K562 (cell line): ENCODE results near the gene LTBR. TPM values are rescaled to one million over a fixed set of nuclear protein-coding genes. Genes with fewer than 3 reads are reported as not detected.

ENCODE experiments used
- ARNT ChIP-seq, 2 experiments: fragments of 450-650 bp; IDR thresholded peaks; 2 replicates each; pipeline ENCODE4 v1.6.1; 2016; ENCODE audit warnings: mild to moderate bottlenecking in 1 of 2
- CBFA2T3 ChIP-seq: fragments of 450-650 bp; IDR thresholded peaks from 2 replicates; pipeline ENCODE4 v1.6.1; 2017
- CTCF ChIP-seq, 3 experiments: IDR thresholded peaks in 2 of 3; conservative IDR thresholded peaks in 1 of 3; 2 replicates each; pipeline ENCODE4 v1.5.1; 2011 to 2012; ENCODE audit warnings: low read length in 3 of 3, mild to moderate bottlenecking in 3 of 3, control low read depth in 2 of 3, improper control_type of control experiment in 1 of 3, inconsistent platforms in 1 of 3, low read depth in 1 of 3, mixed read lengths in 1 of 3, moderate library complexity in 1 of 3; ENCODE audit not compliant: insufficient read depth in 2 of 3
- ETS2 ChIP-seq: IDR thresholded peaks from 2 replicates; pipeline ENCODE4 v1.6.1; 2016; ENCODE audit warnings: borderline replicate concordance, missing genetic modification characterization, mild to moderate bottlenecking, moderate library complexity, missing compliant biosample characterization; ENCODE audit not compliant: poor library complexity, severe bottlenecking
- NFATC3 ChIP-seq: fragments of 450-650 bp; IDR thresholded peaks from 2 replicates; pipeline ENCODE4 v1.6.1; 2017; ENCODE audit warnings: mild to moderate bottlenecking
- PYGO2 ChIP-seq: fragments of 450-650 bp; IDR thresholded peaks from 2 replicates; pipeline ENCODE4 v1.6.1; 2016; ENCODE audit warnings: mild to moderate bottlenecking, missing genetic modification characterization, moderate library complexity, missing compliant biosample characterization
- RBM14 ChIP-seq: fragments of 200-400 bp; formaldehyde crosslinking; IDR thresholded peaks from 2 replicates; pipeline ENCODE4 v1.6.1; 2018; ENCODE audit warnings: low read depth, mild to moderate bottlenecking, low read length, moderate library complexity, borderline replicate concordance; ENCODE audit not compliant: insufficient read depth
- RBM22 ChIP-seq: fragments of 200-400 bp; formaldehyde crosslinking; IDR thresholded peaks from 2 replicates; pipeline ENCODE4 v1.6.1; 2018; ENCODE audit warnings: low read length, low read depth; ENCODE audit not compliant: poor library complexity, severe bottlenecking
- RBM34 ChIP-seq: fragments of 200-400 bp; formaldehyde crosslinking; IDR thresholded peaks from 2 replicates; pipeline ENCODE4 v1.6.1; 2018; ENCODE audit warnings: low read length, borderline replicate concordance; ENCODE audit not compliant: insufficient read depth
- SMARCA4 ChIP-seq: fragments of 450-650 bp; IDR thresholded peaks from 2 replicates; pipeline ENCODE4 v1.6.1; 2016
- SRSF3 ChIP-seq: fragments of 200-400 bp; formaldehyde crosslinking; IDR thresholded peaks from 2 replicates; pipeline ENCODE4 v1.6.1; 2016; ENCODE audit warnings: mild to moderate bottlenecking, low read length, moderate library complexity; ENCODE audit not compliant: insufficient read depth
- STAG1 ChIP-seq: sonication (generic); formaldehyde crosslinking; IDR thresholded peaks from 2 replicates; pipeline ENCODE4 v1.5.0; 2020; ENCODE audit warnings: missing genetic modification reagents, borderline replicate concordance
- TAF15 ChIP-seq: fragments of 200-400 bp; formaldehyde crosslinking; IDR thresholded peaks from 2 replicates; pipeline ENCODE4 v1.6.1; 2017; ENCODE audit warnings: mild to moderate bottlenecking, low read depth, low read length, moderate library complexity
- ZNF830 ChIP-seq: fragments of 250-450 bp; sonication (Bioruptor Pico); IDR thresholded peaks from 2 replicates; pipeline ENCODE4 v1.5.0; 2021; ENCODE audit warnings: mild to moderate bottlenecking
- polyA plus RNA-seq, 8 experiments: library from polyadenylated mRNA; depleted of rRNA in 4 of 8; stranded (reverse) in 5 of 8; unstranded in 3 of 8; fragments of >200 nt; fragmentation: Nextera tagmentation in 2 of 8; fragmentation: Illumina TruSeq in 1 of 8; extraction: Ambion mirVana in 2 of 8; extraction: Trizol in 1 of 8; gene quantifications; 2 replicates each; pipeline versions ENCODE4 v1.2.1 to v1.2.3, GENCODE V29; 2011 to 2014; ENCODE audit warnings: inconsistent platforms in 1 of 8, missing spikeins in 1 of 8
- total RNA-seq, 7 experiments: library from RNA; depleted of rRNA in 6 of 7; stranded (reverse); fragments of >200 nt in 6 of 7; fragmentation: Illumina TruSeq in 2 of 7; extraction: Trizol in 2 of 7; gene quantifications; 2 replicates each; pipeline versions ENCODE4 v1.2.1 to v1.2.3, GENCODE V29; 2011 to 2021; ENCODE audit warnings: low replicate concordance in 1 of 7
- TF ChIP-seq, protein P1 (sequence below): fragments of 450-650 bp; IDR thresholded peaks from 2 replicates; pipeline ENCODE4 v1.6.1; 2014; ENCODE audit warnings: low read depth, mild to moderate bottlenecking, moderate library complexity, borderline replicate concordance
- TF ChIP-seq, protein P2 (sequence below): fragments of 450-650 bp; IDR thresholded peaks from 2 replicates; pipeline ENCODE4 v1.6.1; 2016; ENCODE audit warnings: borderline replicate concordance
- TF ChIP-seq, protein P3 (sequence below): sonication (generic); formaldehyde crosslinking; IDR thresholded peaks from 2 replicates; pipeline ENCODE4 v1.8.1; 2023; ENCODE audit warnings: mild to moderate bottlenecking, missing genetic modification reagents
- TF ChIP-seq, protein P4 (sequence below), 2 experiments: fragments of 450-650 bp in 1 of 2; sonication (generic) in 1 of 2; formaldehyde crosslinking; conservative IDR thresholded peaks; 2 replicates each; pipeline versions ENCODE4 v1.4.0 to v1.8.1; 2020 to 2022; ENCODE audit warnings: mild to moderate bottlenecking in 1 of 2, missing genetic modification reagents in 1 of 2

LTBR gene
- total and polyA plus RNA-seq, 9 of the 15 experiments (the other 6 are each of a cell fraction or from before 2014, with no cell fraction given) = 0.96 to 69.0 (median 35.3) TPM

DNA sequence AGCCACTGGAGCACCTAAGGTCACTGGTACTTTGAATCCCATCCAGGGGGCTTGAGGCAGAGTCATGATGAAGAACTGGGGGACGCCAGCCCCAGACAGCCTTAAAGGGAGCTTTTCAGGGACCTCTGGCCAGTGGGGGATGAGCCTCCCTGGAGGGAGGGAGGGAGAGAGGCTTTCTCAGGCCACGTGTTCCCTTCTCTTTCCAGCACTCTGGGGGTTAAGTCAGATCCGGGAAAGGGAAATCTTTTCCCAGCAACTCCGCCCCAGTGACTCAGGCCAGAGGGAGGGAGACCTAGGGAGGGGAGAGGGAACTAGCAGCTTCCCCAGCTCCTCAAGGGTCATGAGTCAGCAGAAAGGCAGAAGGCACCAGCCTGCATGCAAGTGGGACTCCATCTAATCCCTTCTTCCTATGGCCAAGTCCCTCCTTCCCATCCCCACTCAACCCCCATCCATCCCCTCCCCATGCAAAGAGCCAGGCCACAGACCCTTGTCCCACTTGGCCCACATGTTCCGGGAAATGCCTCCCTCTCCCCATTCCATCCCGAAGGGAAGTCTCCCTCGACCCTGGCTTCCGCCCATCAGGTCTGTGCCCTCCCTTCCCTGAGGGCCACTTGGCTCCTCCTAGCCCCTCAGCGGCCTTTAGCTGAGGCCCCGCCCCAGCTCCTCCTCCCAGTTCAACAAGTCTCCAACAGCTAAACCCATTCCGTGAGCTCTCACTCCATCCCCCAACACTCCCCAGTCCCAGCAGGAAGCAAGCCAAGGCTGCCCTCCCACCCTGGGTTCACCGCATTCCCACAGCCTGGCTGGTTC lies 47.7 kb upstream of the LTBR start (continued):
- TF ChIP-seq CTCF (IDR thresholded peaks at IDR 0.05 in 2 of 3, conservative IDR thresholded peaks at IDR 0.05 in 1 of 3; ENCODE audit: insufficient read depth in 2 of 3, low read depth in 1 of 3, low read length in 3 of 3) (no peak), NFATC3 (no peak), TAF15 (no peak), ARNT (IDR thresholded peaks at IDR 0.05) (no peak), STAG1 (CRISPR knock-in tag) (no peak), ZNF830 (CRISPR knock-in tag) (no peak), SMARCA4 (no peak; the same call in 1 of the 2 replicates), RBM34 (no peak), SRSF3 (no peak), PYGO2 (tag) (no peak), RBM22 (no peak), RBM14 (no peak), CBFA2T3 (peak; percentile 25), ETS2 (tag) (no peak)
- TF ChIP-seq, protein P1, sequence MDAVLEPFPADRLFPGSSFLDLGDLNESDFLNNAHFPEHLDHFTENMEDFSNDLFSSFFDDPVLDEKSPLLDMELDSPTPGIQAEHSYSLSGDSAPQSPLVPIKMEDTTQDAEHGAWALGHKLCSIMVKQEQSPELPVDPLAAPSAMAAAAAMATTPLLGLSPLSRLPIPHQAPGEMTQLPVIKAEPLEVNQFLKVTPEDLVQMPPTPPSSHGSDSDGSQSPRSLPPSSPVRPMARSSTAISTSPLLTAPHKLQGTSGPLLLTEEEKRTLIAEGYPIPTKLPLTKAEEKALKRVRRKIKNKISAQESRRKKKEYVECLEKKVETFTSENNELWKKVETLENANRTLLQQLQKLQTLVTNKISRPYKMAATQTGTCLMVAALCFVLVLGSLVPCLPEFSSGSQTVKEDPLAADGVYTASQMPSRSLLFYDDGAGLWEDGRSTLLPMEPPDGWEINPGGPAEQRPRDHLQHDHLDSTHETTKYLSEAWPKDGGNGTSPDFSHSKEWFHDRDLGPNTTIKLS = 0 out of 2 replicates have a peak, but pooled peaks have one; percentile 63
- TF ChIP-seq, protein P2, sequence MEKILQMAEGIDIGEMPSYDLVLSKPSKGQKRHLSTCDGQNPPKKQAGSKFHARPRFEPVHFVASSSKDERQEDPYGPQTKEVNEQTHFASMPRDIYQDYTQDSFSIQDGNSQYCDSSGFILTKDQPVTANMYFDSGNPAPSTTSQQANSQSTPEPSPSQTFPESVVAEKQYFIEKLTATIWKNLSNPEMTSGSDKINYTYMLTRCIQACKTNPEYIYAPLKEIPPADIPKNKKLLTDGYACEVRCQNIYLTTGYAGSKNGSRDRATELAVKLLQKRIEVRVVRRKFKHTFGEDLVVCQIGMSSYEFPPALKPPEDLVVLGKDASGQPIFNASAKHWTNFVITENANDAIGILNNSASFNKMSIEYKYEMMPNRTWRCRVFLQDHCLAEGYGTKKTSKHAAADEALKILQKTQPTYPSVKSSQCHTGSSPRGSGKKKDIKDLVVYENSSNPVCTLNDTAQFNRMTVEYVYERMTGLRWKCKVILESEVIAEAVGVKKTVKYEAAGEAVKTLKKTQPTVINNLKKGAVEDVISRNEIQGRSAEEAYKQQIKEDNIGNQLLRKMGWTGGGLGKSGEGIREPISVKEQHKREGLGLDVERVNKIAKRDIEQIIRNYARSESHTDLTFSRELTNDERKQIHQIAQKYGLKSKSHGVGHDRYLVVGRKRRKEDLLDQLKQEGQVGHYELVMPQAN = peak; percentile 57; the same call in 1 of the 2 replicates
- TF ChIP-seq, protein P3, sequence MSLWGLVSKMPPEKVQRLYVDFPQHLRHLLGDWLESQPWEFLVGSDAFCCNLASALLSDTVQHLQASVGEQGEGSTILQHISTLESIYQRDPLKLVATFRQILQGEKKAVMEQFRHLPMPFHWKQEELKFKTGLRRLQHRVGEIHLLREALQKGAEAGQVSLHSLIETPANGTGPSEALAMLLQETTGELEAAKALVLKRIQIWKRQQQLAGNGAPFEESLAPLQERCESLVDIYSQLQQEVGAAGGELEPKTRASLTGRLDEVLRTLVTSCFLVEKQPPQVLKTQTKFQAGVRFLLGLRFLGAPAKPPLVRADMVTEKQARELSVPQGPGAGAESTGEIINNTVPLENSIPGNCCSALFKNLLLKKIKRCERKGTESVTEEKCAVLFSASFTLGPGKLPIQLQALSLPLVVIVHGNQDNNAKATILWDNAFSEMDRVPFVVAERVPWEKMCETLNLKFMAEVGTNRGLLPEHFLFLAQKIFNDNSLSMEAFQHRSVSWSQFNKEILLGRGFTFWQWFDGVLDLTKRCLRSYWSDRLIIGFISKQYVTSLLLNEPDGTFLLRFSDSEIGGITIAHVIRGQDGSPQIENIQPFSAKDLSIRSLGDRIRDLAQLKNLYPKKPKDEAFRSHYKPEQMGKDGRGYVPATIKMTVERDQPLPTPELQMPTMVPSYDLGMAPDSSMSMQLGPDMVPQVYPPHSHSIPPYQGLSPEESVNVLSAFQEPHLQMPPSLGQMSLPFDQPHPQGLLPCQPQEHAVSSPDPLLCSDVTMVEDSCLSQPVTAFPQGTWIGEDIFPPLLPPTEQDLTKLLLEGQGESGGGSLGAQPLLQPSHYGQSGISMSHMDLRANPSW (CRISPR knock-in tag) = no peak
- TF ChIP-seq, protein P4, sequence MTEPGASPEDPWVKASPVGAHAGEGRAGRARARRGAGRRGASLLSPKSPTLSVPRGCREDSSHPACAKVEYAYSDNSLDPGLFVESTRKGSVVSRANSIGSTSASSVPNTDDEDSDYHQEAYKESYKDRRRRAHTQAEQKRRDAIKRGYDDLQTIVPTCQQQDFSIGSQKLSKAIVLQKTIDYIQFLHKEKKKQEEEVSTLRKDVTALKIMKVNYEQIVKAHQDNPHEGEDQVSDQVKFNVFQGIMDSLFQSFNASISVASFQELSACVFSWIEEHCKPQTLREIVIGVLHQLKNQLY (CRISPR knock-in tag; conservative IDR thresholded peaks at IDR 0.05) = no peak
